PC-3 (cell line): ENCODE data around the gene PPP3R1.

Experiments used
- EZH2 ChIP-seq: fragments of 300-600 bp; sonication (generic); IDR thresholded peaks from one replicate; pipeline ENCODE4 v1.6.1; 2017; ENCODE audit warnings: antibody characterized with exemption, mild to moderate bottlenecking, low read length; ENCODE audit not compliant: unreplicated experiment
- TF ChIP-seq, protein P1 (sequence below): fragments of 300-600 bp; sonication (generic); conservative IDR thresholded peaks from 2 replicates; pipeline ENCODE4 v1.5.1; 2017; ENCODE audit warnings: antibody characterized with exemption, low read depth, mild to moderate bottlenecking, low read length

DNA sequence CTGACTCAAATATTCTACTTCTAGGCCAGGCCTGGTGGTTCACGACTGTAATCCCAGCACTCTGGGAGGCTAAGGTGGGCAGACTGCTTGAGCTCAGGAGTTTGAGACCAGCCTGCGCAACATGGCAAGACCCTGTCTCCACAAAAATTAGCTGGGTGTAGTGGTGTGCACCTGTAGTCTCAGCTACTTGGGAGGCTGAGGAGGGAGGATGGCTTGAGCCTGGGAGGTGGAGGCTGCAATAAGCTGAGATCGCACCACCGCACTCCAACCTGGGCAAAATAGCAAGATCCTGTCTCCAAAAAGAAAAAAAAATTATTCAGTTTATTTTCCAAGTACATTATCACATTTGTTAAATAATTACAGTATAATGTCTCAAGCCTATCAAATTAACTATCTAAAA lies 7.3 kb downstream of the PPP3R1 start:
- no peak for TF ChIP-seq EZH2
- TF ChIP-seq, protein P1, sequence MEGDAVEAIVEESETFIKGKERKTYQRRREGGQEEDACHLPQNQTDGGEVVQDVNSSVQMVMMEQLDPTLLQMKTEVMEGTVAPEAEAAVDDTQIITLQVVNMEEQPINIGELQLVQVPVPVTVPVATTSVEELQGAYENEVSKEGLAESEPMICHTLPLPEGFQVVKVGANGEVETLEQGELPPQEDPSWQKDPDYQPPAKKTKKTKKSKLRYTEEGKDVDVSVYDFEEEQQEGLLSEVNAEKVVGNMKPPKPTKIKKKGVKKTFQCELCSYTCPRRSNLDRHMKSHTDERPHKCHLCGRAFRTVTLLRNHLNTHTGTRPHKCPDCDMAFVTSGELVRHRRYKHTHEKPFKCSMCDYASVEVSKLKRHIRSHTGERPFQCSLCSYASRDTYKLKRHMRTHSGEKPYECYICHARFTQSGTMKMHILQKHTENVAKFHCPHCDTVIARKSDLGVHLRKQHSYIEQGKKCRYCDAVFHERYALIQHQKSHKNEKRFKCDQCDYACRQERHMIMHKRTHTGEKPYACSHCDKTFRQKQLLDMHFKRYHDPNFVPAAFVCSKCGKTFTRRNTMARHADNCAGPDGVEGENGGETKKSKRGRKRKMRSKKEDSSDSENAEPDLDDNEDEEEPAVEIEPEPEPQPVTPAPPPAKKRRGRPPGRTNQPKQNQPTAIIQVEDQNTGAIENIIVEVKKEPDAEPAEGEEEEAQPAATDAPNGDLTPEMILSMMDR, result no peak
